PC-3 (cell line): ENCODE results near the gene ABLIM2. TPM values are rescaled to one million over a fixed set of nuclear protein-coding genes. Genes with fewer than 3 reads are reported as not detected.

ENCODE experiments used
- ATAC-seq: fragments of 200-7000 bp; cut with Tn5 transposase; 2 replicates; pipeline ENCODE4 v1.9.1; 2020; ENCODE audit warnings: mild to moderate bottlenecking, moderate library complexity
- BruUV-seq: library from RNA; stranded (reverse); fragments of 400-500 nt; replicated peaks from 2 replicates; lab custom pipeline; 2021; lab: Mats Ljungman, UMichigan
- CTCF ChIA-PET: fragments of 300-600 bp; sonication (Branson Sonifier 250); formaldehyde crosslinking; loops from one replicate; lab custom pipeline; 2022; ENCODE audit warnings: antibody characterized with exemption; lab: Charles Lee
- POLR2A ChIA-PET: fragments of 300-600 bp; sonication (Branson Sonifier 250); formaldehyde crosslinking; loops from one replicate; lab custom pipeline; 2022; ENCODE audit warnings: antibody characterized with exemption; ENCODE audit not compliant: unreplicated experiment; lab: Charles Lee
- DNase-seq: peaks from one replicate; pipeline ENCODE4 v3.0.0-alpha.2; 2015
- H2AFZ ChIP-seq: fragments of 300-600 bp; sonication (generic); 2 replicates; pipeline ENCODE4 v1.6.0; 2016; ENCODE audit warnings: antibody characterized with exemption, low read length
- H3F3A ChIP-seq: fragments of 300-600 bp; sonication (generic); one replicate; pipeline ENCODE4 v1.6.0; 2017; ENCODE audit warnings: antibody characterized with exemption, low read length, control low read depth, mild to moderate bottlenecking; ENCODE audit not compliant: unreplicated experiment
- H3K27ac ChIP-seq: fragments of 300-600 bp; sonication (generic); 2 replicates; pipeline ENCODE4 v1.5.1; 2016; ENCODE audit warnings: mild to moderate bottlenecking, low read length
- H3K27me3 ChIP-seq: fragments of 300-600 bp; sonication (generic); 2 replicates; pipeline ENCODE4 v1.6.1; 2016; ENCODE audit warnings: low read length, mixed read lengths
- H3K36me3 ChIP-seq: fragments of 300-600 bp; sonication (generic); 2 replicates; pipeline ENCODE4 v1.6.1; 2016; ENCODE audit warnings: low read depth, mixed run types, low read length, mixed read lengths
- H3K4me1 ChIP-seq: fragments of 300-600 bp; sonication (generic); 2 replicates; pipeline ENCODE4 v1.5.1; 2016; ENCODE audit warnings: low read length; ENCODE audit not compliant: insufficient read depth
- H3K4me2 ChIP-seq: fragments of 300-600 bp; sonication (generic); 2 replicates; pipeline ENCODE4 v1.6.0; 2016; ENCODE audit warnings: low read length
- H3K4me3 ChIP-seq: fragments of 300-600 bp; sonication (generic); 2 replicates; pipeline ENCODE4 v1.5.1; 2016; ENCODE audit warnings: mild to moderate bottlenecking, low read length, mixed read lengths
- H3K79me2 ChIP-seq: fragments of 300-600 bp; sonication (generic); 2 replicates; pipeline ENCODE4 v1.6.1; 2017; ENCODE audit warnings: low read length, mixed read lengths
- H3K9ac ChIP-seq: fragments of 300-600 bp; sonication (generic); 2 replicates; pipeline ENCODE4 v1.6.0; 2016; ENCODE audit warnings: mild to moderate bottlenecking, low read length
- H3K9me2 ChIP-seq: fragments of 300-600 bp; sonication (generic); replicated peaks from 2 replicates; pipeline ENCODE4 v1.6.1; 2016; ENCODE audit warnings: mixed run types, low read length, mixed read lengths
- H3K9me3 ChIP-seq: fragments of 300-600 bp; sonication (generic); 2 replicates; pipeline ENCODE4 v1.6.1; 2016; ENCODE audit warnings: low read length, mixed read lengths
- H4K20me1 ChIP-seq: fragments of 300-600 bp; sonication (generic); 2 replicates; pipeline ENCODE4 v1.6.1; 2016; ENCODE audit warnings: low read length, mixed read lengths
- EZH2 ChIP-seq: fragments of 300-600 bp; sonication (generic); IDR thresholded peaks from one replicate; pipeline ENCODE4 v1.6.1; 2017; ENCODE audit warnings: antibody characterized with exemption, mild to moderate bottlenecking, low read length; ENCODE audit not compliant: unreplicated experiment
- EZH2phosphoT487 ChIP-seq: fragments of 300-600 bp; sonication (generic); IDR thresholded peaks from 2 replicates; pipeline ENCODE4 v1.6.1; 2018; ENCODE audit warnings: mild to moderate bottlenecking, antibody characterized with exemption, low read length, borderline replicate concordance
- intact Hi-C: fragments of 100-400 bp; cut with micrococcal nuclease; formaldehyde crosslinking; loops from 2 replicates; pipeline ENCODE4 v1.9.0; 2023
- total RNA-seq: library from RNA; depleted of rRNA; stranded (reverse); fragments of >200 nt; gene quantifications from 2 replicates; pipeline ENCODE4 v1.2.3, GENCODE V29; 2014
- TF ChIP-seq, protein P1 (sequence below): fragments of 300-600 bp; sonication (generic); conservative IDR thresholded peaks from 2 replicates; pipeline ENCODE4 v1.5.1; 2017; ENCODE audit warnings: antibody characterized with exemption, low read depth, mild to moderate bottlenecking, low read length

The ABLIM2 gene
- total RNA-seq, 1 experiment from 2014 or later: 3.2 TPM

DNA sequence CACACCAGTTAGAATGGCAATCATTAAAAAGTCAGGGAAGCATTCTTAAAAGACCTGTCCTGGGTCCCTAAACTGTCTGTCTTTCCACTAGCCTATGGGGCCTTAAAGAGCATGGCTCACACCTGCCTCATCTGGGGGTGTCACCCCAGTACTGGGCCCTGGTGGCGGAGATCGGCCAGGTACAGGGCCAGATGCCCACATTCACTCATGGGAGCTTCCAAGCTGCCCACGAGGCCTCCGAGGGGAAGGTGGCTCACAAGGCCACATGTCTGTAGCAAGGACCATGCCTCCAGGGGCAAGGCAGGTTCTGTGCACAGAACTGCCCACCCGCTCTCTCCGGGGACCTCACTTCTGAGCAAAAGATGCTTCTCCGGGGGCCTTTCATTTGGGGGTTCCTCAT is 163.5 kb downstream of the ABLIM2 start:
- no peak overlapping the region for H3K4me3 ChIP-seq
- no peak overlapping the region for H3K9ac ChIP-seq
- ChIA-PET CTCF (no interaction called here), POLR2A (no interaction called here)
- H3K27me3 ChIP-seq: no peaks in the 10 kb centered on the region
- no peaks in the 10 kb centered on the region for H3K4me1 ChIP-seq
- no peaks in the 10 kb centered on the region for H3K36me3 ChIP-seq
- BruUV-seq: no TSS peak
- no peaks in the 10 kb centered on the region for H4K20me1 ChIP-seq
- H3K4me2 ChIP-seq: no peak overlapping the region
- H3K9me2 ChIP-seq: no peaks in the 10 kb centered on the region
- intact Hi-C loops: no loop called here
- no peak for TF ChIP-seq EZH2
- no peak for TF ChIP-seq EZH2phosphoT487
- H3K9me3 ChIP-seq: no peaks in the 10 kb centered on the region
- ATAC-seq (no peak), DNase-seq (no peak)
- H3F3A ChIP-seq: no peaks in the 10 kb centered on the region
- H3K27ac ChIP-seq: no peak overlapping the region
- no peaks in the 10 kb centered on the region for H3K79me2 ChIP-seq
- H2AFZ ChIP-seq: no peak overlapping the region

GRCh38 chr4:7993671-7994070 is 164.9 kb downstream of the ABLIM2 start:
- Histone ChIP-seq H3K27ac (no peak overlapping the region), H3K27me3 (no peaks in the 10 kb centered on the region), H3K9ac (no peak overlapping the region), H4K20me1 (no peaks in the 10 kb centered on the region), H3K9me3 (no peaks in the 10 kb centered on the region), H3K9me2 (no peaks in the 10 kb centered on the region), H3K4me2 (no peak overlapping the region), H3K36me3 (no peaks in the 10 kb centered on the region), H3K4me3 (no peak overlapping the region), H3F3A (no peaks in the 10 kb centered on the region), H3K79me2 (no peaks in the 10 kb centered on the region), H2AFZ (no peak overlapping the region), H3K4me1 (peaks cover 3% of the 10 kb centered on the region)
- CTCF ChIA-PET: no interaction called here
- DNase-seq (no peak), ATAC-seq (no peak)
- intact Hi-C loops: no loop called here
- POLR2A ChIA-PET: no interaction called here
- TF ChIP-seq EZH2 (no peak), EZH2phosphoT487 (no peak)
- TF ChIP-seq, protein P1, sequence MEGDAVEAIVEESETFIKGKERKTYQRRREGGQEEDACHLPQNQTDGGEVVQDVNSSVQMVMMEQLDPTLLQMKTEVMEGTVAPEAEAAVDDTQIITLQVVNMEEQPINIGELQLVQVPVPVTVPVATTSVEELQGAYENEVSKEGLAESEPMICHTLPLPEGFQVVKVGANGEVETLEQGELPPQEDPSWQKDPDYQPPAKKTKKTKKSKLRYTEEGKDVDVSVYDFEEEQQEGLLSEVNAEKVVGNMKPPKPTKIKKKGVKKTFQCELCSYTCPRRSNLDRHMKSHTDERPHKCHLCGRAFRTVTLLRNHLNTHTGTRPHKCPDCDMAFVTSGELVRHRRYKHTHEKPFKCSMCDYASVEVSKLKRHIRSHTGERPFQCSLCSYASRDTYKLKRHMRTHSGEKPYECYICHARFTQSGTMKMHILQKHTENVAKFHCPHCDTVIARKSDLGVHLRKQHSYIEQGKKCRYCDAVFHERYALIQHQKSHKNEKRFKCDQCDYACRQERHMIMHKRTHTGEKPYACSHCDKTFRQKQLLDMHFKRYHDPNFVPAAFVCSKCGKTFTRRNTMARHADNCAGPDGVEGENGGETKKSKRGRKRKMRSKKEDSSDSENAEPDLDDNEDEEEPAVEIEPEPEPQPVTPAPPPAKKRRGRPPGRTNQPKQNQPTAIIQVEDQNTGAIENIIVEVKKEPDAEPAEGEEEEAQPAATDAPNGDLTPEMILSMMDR: no peak
- no TSS peak for BruUV-seq

- CTCF ChIA-PET: no interaction called here
- peaks cover 11% of the 10 kb centered on the region for H3K4me1 ChIP-seq
- BruUV-seq: no TSS peak
- no peaks in the 10 kb centered on the region for H3K9me3 ChIP-seq
- ATAC-seq (no peak), DNase-seq (no peak)
- TF ChIP-seq EZH2phosphoT487: no peak
- TF ChIP-seq EZH2: no peak
- TF ChIP-seq, protein P1: no peak
- no peaks in the 10 kb centered on the region for H3K27me3 ChIP-seq
- intact Hi-C loops: no loop called here
- POLR2A ChIA-PET: no interaction called here
- H3K36me3 ChIP-seq: no peaks in the 10 kb centered on the region
- H4K20me1 ChIP-seq: no peaks in the 10 kb centered on the region
- H3F3A ChIP-seq: no peaks in the 10 kb centered on the region
- H3K4me3 ChIP-seq: no peak overlapping the region
- H2AFZ ChIP-seq: no peak overlapping the region
- H3K9me2 ChIP-seq: no peaks in the 10 kb centered on the region
- H3K79me2 ChIP-seq: no peaks in the 10 kb centered on the region
- no peak overlapping the region for H3K27ac ChIP-seq
- no peak overlapping the region for H3K9ac ChIP-seq
- no peak overlapping the region for H3K4me2 ChIP-seq
Measured at GRCh38 chr4:7992846-7993245, 165.8 kb downstream of the ABLIM2 start.
